K562 (cell line): ENCODE measurements around the gene ARSK. TPM values are rescaled to one million over a fixed set of nuclear protein-coding genes. Genes with fewer than 3 reads are reported as not detected.

Source experiments
- BACH1 ChIP-seq: fragments of 200-800 bp; sonication (Bioruptor generic); IDR thresholded peaks from 2 replicates; pipeline ENCODE4 v1.6.1; 2016; ENCODE audit warnings: missing genetic modification characterization, missing compliant biosample characterization
- BCLAF1 ChIP-seq, 2 experiments: fragments of 450-650 bp in 1 of 2; IDR thresholded peaks; 2 replicates each; pipeline ENCODE4 v1.6.1; 2011 to 2017; ENCODE audit warnings: low read depth in 2 of 2, antibody characterized with exemption in 1 of 2, borderline replicate concordance in 1 of 2, low read length in 1 of 2, mild to moderate bottlenecking in 1 of 2, mixed read lengths in 1 of 2; ENCODE audit not compliant: control insufficient read depth in 1 of 2
- CREB5 ChIP-seq: fragments of 250-450 bp; sonication (Bioruptor Pico); IDR thresholded peaks from 2 replicates; pipeline ENCODE4 v1.5.0; 2020; ENCODE audit warnings: mild to moderate bottlenecking
- FOSL1 ChIP-seq: fragments of 200-800 bp; sonication (Bioruptor generic); conservative IDR thresholded peaks from 2 replicates; pipeline ENCODE4 v1.6.1; 2016; ENCODE audit warnings: missing genetic modification characterization, missing compliant biosample characterization
- ILK ChIP-seq: fragments of 450-650 bp; IDR thresholded peaks from 2 replicates; pipeline ENCODE4 v1.6.1; 2016; ENCODE audit warnings: missing genetic modification characterization, low read depth, mild to moderate bottlenecking, missing compliant biosample characterization, moderate library complexity, borderline replicate concordance
- KLF10 ChIP-seq: fragments of 250-450 bp; sonication (Bioruptor Pico); IDR thresholded peaks from 2 replicates; pipeline ENCODE4 v1.6.1; 2021; ENCODE audit warnings: matching md5 sums
- NCOA2 ChIP-seq, 2 experiments: fragments of 450-650 bp; IDR thresholded peaks; 2 replicates each; pipeline ENCODE4 v1.6.1; 2018; ENCODE audit warnings: mild to moderate bottlenecking in 2 of 2, moderate library complexity in 1 of 2; ENCODE audit not compliant: partially characterized antibody in 2 of 2
- PHB2 ChIP-seq: fragments of 450-650 bp; IDR thresholded peaks from 2 replicates; pipeline ENCODE4 v1.6.1; 2017; ENCODE audit warnings: low read depth
- RB1 ChIP-seq: fragments of 450-650 bp; IDR thresholded peaks from 2 replicates; pipeline ENCODE4 v1.6.1; 2017; ENCODE audit warnings: low read depth, mild to moderate bottlenecking
- SMARCA4 ChIP-seq: fragments of 450-650 bp; IDR thresholded peaks from 2 replicates; pipeline ENCODE4 v1.6.1; 2016
- SRSF7 ChIP-seq: fragments of 200-400 bp; formaldehyde crosslinking; optimal IDR thresholded peaks from 2 replicates; pipeline ENCODE3; 2017; ENCODE audit warnings: mild to moderate bottlenecking, low read depth, low read length
- THRB ChIP-seq: fragments of 450-650 bp; formaldehyde crosslinking; conservative IDR thresholded peaks from 2 replicates; pipeline ENCODE4 v1.4.0; 2022; ENCODE audit warnings: mild to moderate bottlenecking, missing genetic modification characterization
- ZNF146 ChIP-seq: IDR thresholded peaks from one replicate; pipeline ENCODE4 v1.6.1; 2018; ENCODE audit warnings: missing compliant biosample characterization; ENCODE audit not compliant: unreplicated experiment
- ZNF24 ChIP-seq: fragments of 450-650 bp; IDR thresholded peaks from 2 replicates; pipeline ENCODE4 v1.6.1; 2016
- ZNF277 ChIP-seq: fragments of 250-450 bp; sonication (Bioruptor Pico); IDR thresholded peaks from 2 replicates; pipeline ENCODE4 v1.8.0; 2022; ENCODE audit warnings: inconsistent platforms, mild to moderate bottlenecking, moderate library complexity, borderline replicate concordance
- ZNF324 ChIP-seq: fragments of 250-450 bp; sonication (Bioruptor Pico); IDR thresholded peaks from 2 replicates; pipeline ENCODE4 v1.4.0; 2020; ENCODE audit warnings: mild to moderate bottlenecking
- ZNF507 ChIP-seq: conservative IDR thresholded peaks from 2 replicates; pipeline ENCODE4 v1.6.1; 2017; ENCODE audit warnings: missing genetic modification characterization, missing compliant biosample characterization
- polyA plus RNA-seq, 8 experiments: library from polyadenylated mRNA; depleted of rRNA in 4 of 8; stranded (reverse) in 5 of 8; unstranded in 3 of 8; fragments of >200 nt; fragmentation: Nextera tagmentation in 2 of 8; fragmentation: Illumina TruSeq in 1 of 8; extraction: Ambion mirVana in 2 of 8; extraction: Trizol in 1 of 8; gene quantifications; 2 replicates each; pipeline versions ENCODE4 v1.2.1 to v1.2.3, GENCODE V29; 2011 to 2014; ENCODE audit warnings: inconsistent platforms in 1 of 8, missing spikeins in 1 of 8
- total RNA-seq, 7 experiments: library from RNA; depleted of rRNA in 6 of 7; stranded (reverse); fragments of >200 nt in 6 of 7; fragmentation: Illumina TruSeq in 2 of 7; extraction: Trizol in 2 of 7; gene quantifications; 2 replicates each; pipeline versions ENCODE4 v1.2.1 to v1.2.3, GENCODE V29; 2011 to 2021; ENCODE audit warnings: low replicate concordance in 1 of 7
- TF ChIP-seq, protein P1 (sequence below): fragments of 250-450 bp; sonication (Bioruptor Pico); IDR thresholded peaks from 2 replicates; pipeline ENCODE4 v1.5.0; 2020; ENCODE audit warnings: mild to moderate bottlenecking, borderline replicate concordance

ARSK gene
- total and polyA plus RNA-seq, 9 of the 15 experiments (the other 6 are each of a cell fraction or from before 2014, with no cell fraction given): 2.7 to 9.4 (median 7.1) TPM

GRCh38 chr5:95554647-95555548 lies at the start of gene ARSK, which contains the start of gene SKIC3 (continued):
- TF ChIP-seq ZNF146 (CRISPR knock-in tag) (no peak), ZNF277 (CRISPR knock-in tag) (no peak), PHB2 (no peak), RB1 (peak; percentile 12; the same call in 1 of the 2 replicates), CREB5 (no peak), THRB (no peak), ILK (tag) (no peak), BCLAF1 (IDR thresholded peaks at IDR 0.05; ENCODE audit: borderline replicate concordance in 1 of 2, control insufficient read depth in 1 of 2, low read depth in 2 of 2, low read length in 1 of 2) (no peak), KLF10 (no peak), ZNF24 (0 out of 2 replicates have a peak, but pooled peaks have one; percentile 28), SRSF7 (no peak), ZNF324 (CRISPR knock-in tag) (no peak), NCOA2 (IDR thresholded peaks at IDR 0.05; ENCODE audit: partially characterized antibody in 2 of 2) (no peak), SMARCA4 (peak; percentile 12; the same call in 1 of the 2 replicates), ZNF507 (tag) (no peak), FOSL1 (tag) (peak; percentile 44; the same call in 1 of the 2 replicates), BACH1 (tag) (peak; percentile 71)
- TF ChIP-seq, protein P1, sequence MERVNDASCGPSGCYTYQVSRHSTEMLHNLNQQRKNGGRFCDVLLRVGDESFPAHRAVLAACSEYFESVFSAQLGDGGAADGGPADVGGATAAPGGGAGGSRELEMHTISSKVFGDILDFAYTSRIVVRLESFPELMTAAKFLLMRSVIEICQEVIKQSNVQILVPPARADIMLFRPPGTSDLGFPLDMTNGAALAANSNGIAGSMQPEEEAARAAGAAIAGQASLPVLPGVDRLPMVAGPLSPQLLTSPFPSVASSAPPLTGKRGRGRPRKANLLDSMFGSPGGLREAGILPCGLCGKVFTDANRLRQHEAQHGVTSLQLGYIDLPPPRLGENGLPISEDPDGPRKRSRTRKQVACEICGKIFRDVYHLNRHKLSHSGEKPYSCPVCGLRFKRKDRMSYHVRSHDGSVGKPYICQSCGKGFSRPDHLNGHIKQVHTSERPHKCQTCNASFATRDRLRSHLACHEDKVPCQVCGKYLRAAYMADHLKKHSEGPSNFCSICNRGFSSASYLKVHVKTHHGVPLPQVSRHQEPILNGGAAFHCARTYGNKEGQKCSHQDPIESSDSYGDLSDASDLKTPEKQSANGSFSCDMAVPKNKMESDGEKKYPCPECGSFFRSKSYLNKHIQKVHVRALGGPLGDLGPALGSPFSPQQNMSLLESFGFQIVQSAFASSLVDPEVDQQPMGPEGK (CRISPR knock-in tag): no peak
